Natural killer cell (primary cell): ENCODE results near the gene BNC2. TPM values are rescaled to one million over a fixed set of nuclear protein-coding genes. Genes with fewer than 3 reads are reported as not detected.

ENCODE experiments used
- ATAC-seq, 3 donors: fragments of 150-1000 bp in 2 of 3; fragments of 200-7000 bp in 1 of 3; cut with Tn5 transposase; 1 replicate in 1 of 3; 2 replicates in 2 of 3; pipeline ENCODE4 v1.10.0; 2021; ENCODE audit warnings: mild to moderate bottlenecking in 2 of 3, moderate library complexity in 2 of 3
- DNase-seq, 2 donors: peaks; one replicate each; pipeline versions ENCODE4 v3.0.0 to v3.0.0-alpha.2; 2013 to 2021; ENCODE audit warnings: mixed read lengths in 1 of 2
- H3K27ac ChIP-seq: one replicate; pipeline ENCODE4 v1.5.1; 2013; ENCODE audit warnings: mild to moderate bottlenecking, low read length
- H3K27me3 ChIP-seq: one replicate; pipeline ENCODE4 v1.6.1; 2013; ENCODE audit warnings: low read length; ENCODE audit not compliant: control insufficient read depth, insufficient read depth
- H3K36me3 ChIP-seq: one replicate; pipeline ENCODE4 v1.6.1; 2013; ENCODE audit warnings: low read length; ENCODE audit not compliant: control insufficient read depth, insufficient read depth
- H3K4me1 ChIP-seq: one replicate; pipeline ENCODE4 v1.6.1; 2013; ENCODE audit warnings: low read length; ENCODE audit not compliant: control insufficient read depth, insufficient read depth
- H3K4me3 ChIP-seq: one replicate; pipeline ENCODE4 v1.5.1; 2013; ENCODE audit warnings: low read length
- H3K9me3 ChIP-seq: one replicate; pipeline ENCODE4 v1.6.1; 2013; ENCODE audit warnings: low read length; ENCODE audit not compliant: control insufficient read depth, insufficient read depth
- H3K27ac Mint-ChIP-seq, 2 donors: one replicate each; pipeline ENCODE4 v1.8.0; 2022; ENCODE audit warnings: mild to moderate bottlenecking in 2 of 2, mixed read lengths in 2 of 2, moderate library complexity in 1 of 2
- H3K27me3 Mint-ChIP-seq, 2 donors: one replicate each; pipeline ENCODE4 v1.8.0; 2022; ENCODE audit warnings: low read depth in 2 of 2, mixed read lengths in 2 of 2
- H3K36me3 Mint-ChIP-seq: one replicate; pipeline ENCODE4 v1.8.0; 2022; ENCODE audit warnings: mixed read lengths
- H3K4me1 Mint-ChIP-seq, 2 donors: one replicate each; pipeline ENCODE4 v1.8.0; 2022; ENCODE audit warnings: mixed read lengths in 2 of 2
- H3K4me3 Mint-ChIP-seq: one replicate; pipeline ENCODE4 v1.8.0; 2022; ENCODE audit warnings: mild to moderate bottlenecking, moderate library complexity, mixed read lengths
- H3K9me3 Mint-ChIP-seq, 2 donors: one replicate each; pipeline ENCODE4 v1.8.0; 2022; ENCODE audit warnings: mixed read lengths in 2 of 2
- WGBS: methylation state at CpG from one replicate; pipeline ENCODE4 v1.1.7; 2013; ENCODE audit warnings: missing lambda C conversion rate; ENCODE audit not compliant: insufficient coverage; 5-methylcytosine and 5-hydroxymethylcytosine counted together
- intact Hi-C: fragments of 100-400 bp; cut with micrococcal nuclease; formaldehyde crosslinking; loops from one replicate; pipeline ENCODE4 v1.14.2; 2022
- total RNA-seq, 4 donors: library from RNA; stranded (reverse); fragments of 120-200 nt in 1 of 4; gene quantifications; one replicate each; pipeline versions ENCODE4 v1.2.3 to v1.2.4, GENCODE V29; 2013 to 2022
- TF ChIP-seq, protein P1 (sequence below): fragments of 200-600 bp; IDR thresholded peaks from one replicate; pipeline ENCODE4 v1.8.0; 2022; ENCODE audit warnings: antibody characterized with exemption

The BNC2 gene
- total RNA-seq, 3 donors from 2014 or later (not counting 1 experiment from before 2014, with no cell fraction given): 36.9 to 84.2 (median 66.5) TPM

DNA sequence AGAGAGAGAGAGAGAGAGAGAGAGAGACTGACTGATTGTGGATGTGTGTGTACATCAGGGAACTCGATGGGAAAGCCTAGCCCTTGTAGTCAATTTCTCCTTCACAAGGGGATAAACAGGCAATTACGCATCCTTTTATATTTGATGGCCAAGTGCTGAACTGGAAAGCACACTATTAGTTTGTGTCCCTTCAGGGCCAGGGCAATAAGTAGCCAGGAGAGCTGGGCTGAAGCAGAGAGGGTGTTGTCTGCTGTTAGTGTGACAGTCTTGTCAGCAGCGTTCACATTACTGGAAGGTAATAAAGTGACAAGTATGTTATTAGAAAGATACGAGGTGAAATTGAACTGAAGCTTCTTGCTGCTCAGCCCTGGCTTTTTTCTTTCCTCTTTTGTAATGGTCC, 457.7 kb downstream of the BNC2 start:
- DNase-seq (no peak), ATAC-seq (no peak)
- TF ChIP-seq, protein P1, sequence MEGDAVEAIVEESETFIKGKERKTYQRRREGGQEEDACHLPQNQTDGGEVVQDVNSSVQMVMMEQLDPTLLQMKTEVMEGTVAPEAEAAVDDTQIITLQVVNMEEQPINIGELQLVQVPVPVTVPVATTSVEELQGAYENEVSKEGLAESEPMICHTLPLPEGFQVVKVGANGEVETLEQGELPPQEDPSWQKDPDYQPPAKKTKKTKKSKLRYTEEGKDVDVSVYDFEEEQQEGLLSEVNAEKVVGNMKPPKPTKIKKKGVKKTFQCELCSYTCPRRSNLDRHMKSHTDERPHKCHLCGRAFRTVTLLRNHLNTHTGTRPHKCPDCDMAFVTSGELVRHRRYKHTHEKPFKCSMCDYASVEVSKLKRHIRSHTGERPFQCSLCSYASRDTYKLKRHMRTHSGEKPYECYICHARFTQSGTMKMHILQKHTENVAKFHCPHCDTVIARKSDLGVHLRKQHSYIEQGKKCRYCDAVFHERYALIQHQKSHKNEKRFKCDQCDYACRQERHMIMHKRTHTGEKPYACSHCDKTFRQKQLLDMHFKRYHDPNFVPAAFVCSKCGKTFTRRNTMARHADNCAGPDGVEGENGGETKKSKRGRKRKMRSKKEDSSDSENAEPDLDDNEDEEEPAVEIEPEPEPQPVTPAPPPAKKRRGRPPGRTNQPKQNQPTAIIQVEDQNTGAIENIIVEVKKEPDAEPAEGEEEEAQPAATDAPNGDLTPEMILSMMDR: no peak
- H3K4me3 Mint-ChIP-seq: no peak overlapping the region
- intact Hi-C loops: no loop called here
- no peaks in the 10 kb centered on the region for H3K9me3 ChIP-seq
- no peaks in the 10 kb centered on the region for H3K4me1 ChIP-seq
- peaks cover 5 to 6% of the 10 kb centered on the region in 2 donors for H3K27me3 Mint-ChIP-seq
- H3K4me3 ChIP-seq: no peak overlapping the region
- H3K27me3 ChIP-seq: no peaks in the 10 kb centered on the region
- peaks cover 9 to 27% of the 10 kb centered on the region in 2 donors for H3K4me1 Mint-ChIP-seq
- no peaks in the 10 kb centered on the region for H3K9me3 Mint-ChIP-seq
- 94% methylated on average over 4 of the region's 4 CpGs for WGBS
- H3K27ac ChIP-seq: no peak overlapping the region
- no peak overlapping the region for H3K27ac Mint-ChIP-seq
- no peaks in the 10 kb centered on the region for H3K36me3 ChIP-seq
- no peaks in the 10 kb centered on the region for H3K36me3 Mint-ChIP-seq

DNA sequence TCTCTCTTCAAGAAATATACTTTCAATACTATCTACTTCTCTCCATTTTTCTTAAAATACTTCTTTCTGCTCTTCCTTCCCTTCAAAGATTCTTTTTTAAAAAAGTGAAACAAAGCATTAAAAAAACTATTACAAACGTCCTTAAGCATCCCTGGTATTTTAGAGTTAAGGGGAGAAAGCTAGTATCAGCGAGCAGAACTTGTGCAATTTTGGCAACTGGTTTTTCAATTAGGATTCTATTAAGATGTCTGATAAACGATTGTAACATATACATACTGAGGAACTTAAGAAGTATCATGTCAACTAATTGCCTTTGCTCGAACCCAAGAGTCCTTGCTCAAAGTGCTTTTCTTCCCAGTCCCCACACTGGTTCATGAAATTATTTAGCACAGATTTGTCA, 459.2 kb downstream of the BNC2 start:
- Histone ChIP-seq H3K9me3 (no peaks in the 10 kb centered on the region), H3K4me1 (no peaks in the 10 kb centered on the region), H3K27ac (no peak overlapping the region), H3K4me3 (no peak overlapping the region), H3K36me3 (no peaks in the 10 kb centered on the region), H3K27me3 (no peaks in the 10 kb centered on the region)
- Mint-ChIP-seq H3K27me3 (peaks cover 5 to 7% of the 10 kb centered on the region in 2 donors), H3K9me3 (no peaks in the 10 kb centered on the region), H3K36me3 (no peaks in the 10 kb centered on the region), H3K4me3 (no peak overlapping the region), H3K4me1 (peaks cover 0 to 13% of the 10 kb centered on the region in 2 donors), H3K27ac (no peak overlapping the region)
- intact Hi-C loops: no loop called here
- DNase-seq (no peak), ATAC-seq (no peak)
- 90% methylated on average over 3 of the region's 4 CpGs for WGBS
- TF ChIP-seq, protein P1: no peak

DNA sequence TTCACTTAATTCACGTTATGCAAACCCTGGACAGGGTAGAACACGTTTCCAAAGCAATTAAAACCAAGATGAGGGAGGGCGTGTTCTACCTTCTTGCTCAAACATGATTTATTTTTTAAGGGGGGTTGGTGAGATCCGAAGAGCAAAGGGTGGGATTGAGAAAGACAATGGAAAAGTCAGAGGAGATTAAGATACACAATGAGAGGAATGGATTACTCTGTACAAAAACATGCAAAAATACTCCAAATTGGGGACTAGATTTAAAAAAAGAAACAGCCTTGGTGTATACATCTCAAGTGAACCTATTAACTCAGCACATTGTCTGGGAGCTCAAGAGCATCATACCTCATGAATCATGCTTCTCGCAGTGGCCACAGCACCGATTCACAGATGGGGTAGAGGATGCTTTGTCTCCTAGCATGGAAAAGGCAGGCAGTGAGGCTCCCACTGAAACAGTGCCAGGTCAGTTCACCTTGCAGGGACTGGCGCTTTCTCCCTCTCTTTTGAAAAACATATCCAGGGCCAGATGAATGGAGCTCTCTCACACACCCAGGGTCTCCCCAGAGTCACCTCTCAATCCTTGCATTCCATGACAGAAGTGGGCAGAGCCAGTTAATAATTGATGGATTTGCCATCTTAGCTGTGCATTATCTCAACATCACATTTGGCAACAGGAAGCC, 459.7 kb downstream of the BNC2 start:
- Histone ChIP-seq H3K27ac (no peak overlapping the region), H3K27me3 (no peaks in the 10 kb centered on the region), H3K9me3 (no peaks in the 10 kb centered on the region), H3K36me3 (no peaks in the 10 kb centered on the region), H3K4me3 (no peak overlapping the region), H3K4me1 (no peaks in the 10 kb centered on the region)
- Mint-ChIP-seq H3K36me3 (no peaks in the 10 kb centered on the region), H3K4me1 (peaks cover 0 to 13% of the 10 kb centered on the region in 2 donors), H3K9me3 (no peaks in the 10 kb centered on the region), H3K4me3 (no peak overlapping the region), H3K27me3 (peaks cover 5 to 7% of the 10 kb centered on the region in 2 donors), H3K27ac (no peak overlapping the region)
- TF ChIP-seq, protein P1: no peak
- DNase-seq: no peak
- WGBS: 92% methylated on average over 6 of the region's 7 CpGs
- ATAC-seq: no peak
- intact Hi-C loops: no loop called here

DNA sequence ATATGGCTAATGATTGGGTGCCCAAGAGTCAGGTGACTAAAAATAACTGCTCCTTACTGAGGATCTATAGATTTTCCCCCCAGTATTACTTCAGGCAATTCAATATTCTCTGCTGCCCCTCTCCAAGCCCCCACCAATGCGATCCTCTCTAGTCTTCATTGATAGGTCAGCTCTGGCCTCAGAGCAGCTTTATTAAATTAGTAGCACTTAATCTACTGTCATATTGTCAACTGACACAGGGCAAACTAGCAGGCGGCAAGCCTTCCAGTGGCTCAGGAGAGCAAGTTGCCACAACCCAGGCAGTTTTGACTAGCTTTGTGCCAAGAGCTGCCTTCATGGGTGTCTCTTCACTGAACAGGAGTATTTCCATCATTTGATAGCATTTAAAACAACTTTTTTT, 462.9 kb downstream of the BNC2 start:
- Mint-ChIP-seq H3K4me3 (no peak overlapping the region), H3K4me1 (no peaks in the 10 kb centered on the region), H3K9me3 (no peaks in the 10 kb centered on the region), H3K36me3 (no peaks in the 10 kb centered on the region), H3K27ac (no peak overlapping the region), H3K27me3 (peaks cover 10 to 14% of the 10 kb centered on the region in 2 donors)
- Histone ChIP-seq H3K27ac (no peak overlapping the region), H3K36me3 (no peaks in the 10 kb centered on the region), H3K4me3 (no peak overlapping the region), H3K27me3 (no peaks in the 10 kb centered on the region), H3K9me3 (no peaks in the 10 kb centered on the region), H3K4me1 (no peaks in the 10 kb centered on the region)
- TF ChIP-seq, protein P1: no peak
- intact Hi-C loops: no loop called here
- DNase-seq: no peak
- 92% methylated on average over 2 of the region's 2 CpGs for WGBS
- ATAC-seq: no peak
